Esophagus muscularis mucosa (tissue), 3 donors: Measurements from ENCODE around the gene L1CAM.

ENCODE experiments used
- CTCF ChIP-seq, 3 experiments: fragments of 200-600 bp in 2 of 3; fragments of 450-650 bp in 1 of 3; sonication (generic) in 2 of 3; IDR thresholded peaks; one replicate each; pipeline ENCODE4 v1.5.1; 2017 to 2019; ENCODE audit warnings: antibody characterized with exemption in 3 of 3, mild to moderate bottlenecking in 2 of 3, moderate library complexity in 1 of 3
- EP300 ChIP-seq: sonication (generic); formaldehyde crosslinking; IDR thresholded peaks from one replicate; pipeline ENCODE4 v1.6.1; 2017; ENCODE audit warnings: antibody characterized with exemption

- TF ChIP-seq CTCF (IDR thresholded peaks at IDR 0.05), result no peak
- no peak for TF ChIP-seq EP300
Observed at GRCh38 chrX:153861733-153862310, 24.2 kb downstream of the L1CAM start.
